Mesenchymal stem cell (in vitro differentiated cells and primary cell): ENCODE measurements around the gene CDK6.

Source experiments
- DNase-seq: peaks from one replicate; pipeline ENCODE4 v3.0.0-alpha.2; 2013
- H2AFZ ChIP-seq: one replicate; pipeline ENCODE4 v1.6.1; 2013; ENCODE audit warnings: low read depth, mild to moderate bottlenecking, control low read depth, inconsistent platforms, low read length, moderate library complexity
- H2AK5ac ChIP-seq: 2 replicates; pipeline ENCODE4 v1.6.1; 2013; ENCODE audit warnings: low read length, moderate library complexity, mild to moderate bottlenecking, inconsistent platforms; ENCODE audit not compliant: severe bottlenecking
- H2BK120ac ChIP-seq: one replicate; pipeline ENCODE4 v1.6.1; 2013; ENCODE audit warnings: low read depth, mild to moderate bottlenecking, inconsistent platforms, low read length, moderate library complexity
- H2BK12ac ChIP-seq, 2 experiments: one replicate each; pipeline ENCODE4 v1.6.1; 2013; ENCODE audit warnings: inconsistent platforms in 2 of 2, low read length in 2 of 2, mild to moderate bottlenecking in 2 of 2, moderate library complexity in 2 of 2, control low read depth in 1 of 2
- H2BK15ac ChIP-seq: one replicate; pipeline ENCODE4 v1.6.1; 2013; ENCODE audit warnings: mild to moderate bottlenecking, low read depth, inconsistent platforms; ENCODE audit not compliant: poor library complexity, severe bottlenecking
- H2BK5ac ChIP-seq: 2 replicates; pipeline ENCODE4 v1.6.1; 2013; ENCODE audit warnings: low read depth, mild to moderate bottlenecking, low read length, control low read depth, inconsistent platforms; ENCODE audit not compliant: poor library complexity, severe bottlenecking
- H3K14ac ChIP-seq, 2 experiments: one replicate each; pipeline ENCODE4 v1.6.1; 2013; ENCODE audit warnings: inconsistent platforms in 2 of 2, low read length in 2 of 2, control low read depth in 1 of 2, mild to moderate bottlenecking in 1 of 2, moderate library complexity in 1 of 2
- H3K18ac ChIP-seq, 2 experiments: one replicate each; pipeline ENCODE4 v1.6.1; 2013; ENCODE audit warnings: inconsistent platforms in 2 of 2, low read length in 2 of 2, control low read depth in 1 of 2, low read depth in 1 of 2, mild to moderate bottlenecking in 1 of 2
- H3K23ac ChIP-seq, 2 experiments: one replicate each; pipeline ENCODE4 v1.6.1; 2013; ENCODE audit warnings: inconsistent platforms in 2 of 2, low read length in 2 of 2, mild to moderate bottlenecking in 2 of 2, moderate library complexity in 2 of 2, control low read depth in 1 of 2
- H3K27ac ChIP-seq: 2 replicates; pipeline ENCODE4 v1.5.1; 2013; ENCODE audit warnings: mild to moderate bottlenecking, moderate library complexity, low read length, control low read depth, inconsistent platforms; ENCODE audit not compliant: poor library complexity, severe bottlenecking
- H3K27me3 ChIP-seq, 2 experiments: 2 replicates each; pipeline versions ENCODE4 v1.6.1 to v1.7.0; 2013; ENCODE audit warnings: low read length in 2 of 2, mild to moderate bottlenecking in 2 of 2, moderate library complexity in 2 of 2, control low read depth in 1 of 2, inconsistent platforms in 1 of 2; ENCODE audit not compliant: control insufficient read depth in 1 of 2, insufficient read depth in 1 of 2
- H3K36me3 ChIP-seq, 2 experiments: 2 replicates each; pipeline versions ENCODE4 v1.6.1 to v1.7.0; 2013; ENCODE audit warnings: low read length in 2 of 2, control low read depth in 1 of 2, inconsistent platforms in 1 of 2, low read depth in 1 of 2, mild to moderate bottlenecking in 1 of 2; ENCODE audit not compliant: insufficient read depth in 2 of 2, control insufficient read depth in 1 of 2
- H3K4ac ChIP-seq, 2 experiments: one replicate each; pipeline ENCODE4 v1.6.1; 2013; ENCODE audit warnings: inconsistent platforms in 2 of 2, low read length in 2 of 2, mild to moderate bottlenecking in 2 of 2, moderate library complexity in 2 of 2, control low read depth in 1 of 2, low read depth in 1 of 2
- H3K4me1 ChIP-seq: 2 replicates; pipeline ENCODE4 v1.6.1; 2013; ENCODE audit warnings: low read depth, low read length, control low read depth; ENCODE audit not compliant: control insufficient read depth, insufficient read depth
- H3K4me2 ChIP-seq: 2 replicates; pipeline ENCODE4 v1.6.1; 2013; ENCODE audit warnings: low read length, mild to moderate bottlenecking, inconsistent platforms; ENCODE audit not compliant: poor library complexity, severe bottlenecking
- H3K4me3 ChIP-seq, 2 experiments: 2 replicates each; pipeline versions ENCODE4 v1.5.1 to v1.7.0; 2013; ENCODE audit warnings: low read length in 2 of 2, mild to moderate bottlenecking in 2 of 2, control low read depth in 1 of 2, low read depth in 1 of 2; ENCODE audit not compliant: insufficient read depth in 1 of 2
- H3K79me1 ChIP-seq: replicated peaks from 2 replicates; pipeline ENCODE4 v1.6.1; 2013; ENCODE audit warnings: mild to moderate bottlenecking, control low read depth, low read length, inconsistent platforms; ENCODE audit not compliant: poor library complexity, severe bottlenecking
- H3K9ac ChIP-seq: 2 replicates; pipeline ENCODE4 v1.7.0; 2013; ENCODE audit warnings: mild to moderate bottlenecking, low read length, moderate library complexity
- H3K9me3 ChIP-seq: 2 replicates; pipeline ENCODE4 v1.7.0; 2013; ENCODE audit warnings: mild to moderate bottlenecking, low read length; ENCODE audit not compliant: control insufficient read depth
- H4K8ac ChIP-seq: one replicate; pipeline ENCODE4 v1.6.1; 2013; ENCODE audit warnings: inconsistent platforms, mild to moderate bottlenecking, low read length, moderate library complexity
- H4K91ac ChIP-seq: one replicate; pipeline ENCODE4 v1.6.1; 2013; ENCODE audit warnings: mild to moderate bottlenecking, low read length, inconsistent platforms
- WGBS: methylation state at CpG from one replicate; pipeline ENCODE4 v1.1.7; 2013; ENCODE audit warnings: mixed read lengths; 5-methylcytosine and 5-hydroxymethylcytosine counted together

Gene CDK6

GRCh38 chr7:92653136-92653535 lies 183.2 kb downstream of the CDK6 start:
- H3K18ac ChIP-seq = no peak overlapping the region
- H4K8ac ChIP-seq = no peak overlapping the region
- H3K4ac ChIP-seq = no peak overlapping the region
- no peak overlapping the region for H2BK12ac ChIP-seq
- no peak overlapping the region for H3K4me3 ChIP-seq
- no peak overlapping the region for H2BK120ac ChIP-seq
- H2BK15ac ChIP-seq = no peak overlapping the region
- H3K79me1 ChIP-seq = peaks cover 30% of the 10 kb centered on the region
- H3K4me1 ChIP-seq = no peaks in the 10 kb centered on the region
- no peak overlapping the region for H3K4me2 ChIP-seq
- no peaks in the 10 kb centered on the region for H3K27me3 ChIP-seq
- no peak for DNase-seq
- H3K23ac ChIP-seq = no peak overlapping the region
- WGBS = 83% methylated on average over 4 of the region's 4 CpGs
- H3K9ac ChIP-seq = no peak overlapping the region
- H2BK5ac ChIP-seq = no peak overlapping the region
- H3K27ac ChIP-seq = no peak overlapping the region
- no peaks in the 10 kb centered on the region for H3K9me3 ChIP-seq
- H2AK5ac ChIP-seq = no peak overlapping the region
- H4K91ac ChIP-seq = no peak overlapping the region
- no peak overlapping the region for H2AFZ ChIP-seq
- no peak overlapping the region for H3K14ac ChIP-seq
- H3K36me3 ChIP-seq = no peaks in the 10 kb centered on the region

- H4K91ac ChIP-seq = no peak overlapping the region
- H3K4ac ChIP-seq = no peak overlapping the region
- 58% methylated on average over 2 of the region's 2 CpGs for WGBS
- H3K79me1 ChIP-seq = peaks cover 31% of the 10 kb centered on the region
- no peak overlapping the region for H2AFZ ChIP-seq
- H2BK120ac ChIP-seq = no peak overlapping the region
- no peaks in the 10 kb centered on the region for H3K9me3 ChIP-seq
- H2BK5ac ChIP-seq = no peak overlapping the region
- H2AK5ac ChIP-seq = no peak overlapping the region
- H3K27me3 ChIP-seq = no peaks in the 10 kb centered on the region
- no peak overlapping the region for H3K4me2 ChIP-seq
- H3K14ac ChIP-seq = no peak overlapping the region
- no peak overlapping the region for H3K4me3 ChIP-seq
- H3K36me3 ChIP-seq = no peaks in the 10 kb centered on the region
- no peak overlapping the region for H2BK12ac ChIP-seq
- no peak overlapping the region for H3K27ac ChIP-seq
- no peak overlapping the region for H3K18ac ChIP-seq
- peaks cover 1% of the 10 kb centered on the region for H3K4me1 ChIP-seq
- H3K9ac ChIP-seq = no peak overlapping the region
- H4K8ac ChIP-seq = no peak overlapping the region
- H2BK15ac ChIP-seq = no peak overlapping the region
- DNase-seq = no peak
- H3K23ac ChIP-seq = no peak overlapping the region
Observed at GRCh38 chr7:92652536-92652935, 183.8 kb downstream of the CDK6 start.

GRCh38 chr7:92650391-92650790 lies 186.0 kb downstream of the CDK6 start:
- WGBS = 94% methylated on average over 2 of the region's 3 CpGs
- Histone ChIP-seq H3K4me1 (peaks cover 6% of the 10 kb centered on the region), H2BK120ac (no peak overlapping the region)

GRCh38 chr7:92648067-92648466 lies 188.3 kb downstream of the CDK6 start:
- no peaks in the 10 kb centered on the region for H3K9me3 ChIP-seq
- H3K4me2 ChIP-seq = no peak overlapping the region
- no peaks in the 10 kb centered on the region for H3K36me3 ChIP-seq
- H3K23ac ChIP-seq = no peak overlapping the region
- no peak overlapping the region for H2BK120ac ChIP-seq
- H3K4ac ChIP-seq = no peak overlapping the region
- WGBS = 94% methylated on average over 4 of the region's 4 CpGs
- H4K8ac ChIP-seq = no peak overlapping the region
- no peak overlapping the region for H2AFZ ChIP-seq
- H2BK5ac ChIP-seq = no peak overlapping the region
- H3K27ac ChIP-seq = no peak overlapping the region
- H3K18ac ChIP-seq = no peak overlapping the region
- no peaks in the 10 kb centered on the region for H3K27me3 ChIP-seq
- no peak overlapping the region for H2BK12ac ChIP-seq
- peaks cover 20% of the 10 kb centered on the region for H3K79me1 ChIP-seq
- H3K4me1 ChIP-seq = peaks cover 11% of the 10 kb centered on the region
- H3K14ac ChIP-seq = no peak overlapping the region
- no peak overlapping the region for H3K9ac ChIP-seq
- H2BK15ac ChIP-seq = no peak overlapping the region
- H2AK5ac ChIP-seq = no peak overlapping the region
- H4K91ac ChIP-seq = no peak overlapping the region
- no peak overlapping the region for H3K4me3 ChIP-seq
- no peak for DNase-seq

More at GRCh38 chr7:92650391-92650790, 186.0 kb downstream of the CDK6 start:
- Histone ChIP-seq H4K91ac (no peak overlapping the region), H3K4me3 (no peak overlapping the region), H4K8ac (no peak overlapping the region), H3K79me1 (peaks cover 26% of the 10 kb centered on the region), H3K27ac (no peak overlapping the region), H3K4me2 (no peak overlapping the region), H2BK5ac (no peak overlapping the region), H2BK15ac (no peak overlapping the region), H3K27me3 (no peaks in the 10 kb centered on the region), H3K4ac (peak overlapping the region in 1 of 2 experiments; percentile 49), H3K36me3 (no peaks in the 10 kb centered on the region), H3K9ac (no peak overlapping the region), H2BK12ac (no peak overlapping the region), H3K9me3 (no peaks in the 10 kb centered on the region), H2AFZ (no peak overlapping the region), H2AK5ac (no peak overlapping the region), H3K18ac (no peak overlapping the region), H3K23ac (no peak overlapping the region), H3K14ac (no peak overlapping the region)
- DNase-seq = no peak
